Measurements from ENCODE around the gene TYRO3.
A peak's percentile ranks its signal among the peaks of the same experiment; 100 is the strongest.

TYRO3 gene

GRCh38 chr15:41535544-41535943 is 23.5 kb upstream of the TYRO3 start:
- H3K4me3 ChIP-seq (ENCODE audit: control insufficient read depth, low read depth, low read length): no peak overlapping the region
- TF ChIP-seq CTCF (IDR thresholded peaks at IDR 0.05; ENCODE audit: control insufficient read depth, insufficient read depth, low read depth, low read length, missing control alignments): no peak
- no peak for DNase-seq (ENCODE audit: low read depth)

GRCh38 chr15:41536866-41537265 is 22.1 kb upstream of the TYRO3 start:
- no peak for TF ChIP-seq CTCF (IDR thresholded peaks at IDR 0.05; ENCODE audit: control insufficient read depth, insufficient read depth, low read depth, low read length, missing control alignments)
- no peak for DNase-seq (ENCODE audit: low read depth)
- no peak overlapping the region for H3K4me3 ChIP-seq (ENCODE audit: control insufficient read depth, low read depth, low read length)

GRCh38 chr15:41543521-41543870 is 15.5 kb upstream of the TYRO3 start:
- peak overlapping the region; percentile 96 for H3K4me3 ChIP-seq (ENCODE audit: control insufficient read depth, low read depth, low read length)
- no peak for TF ChIP-seq CTCF (IDR thresholded peaks at IDR 0.05; ENCODE audit: control insufficient read depth, insufficient read depth, low read depth, low read length, missing control alignments)
- no peak for DNase-seq (ENCODE audit: low read depth)

- no peak for DNase-seq (ENCODE audit: low read depth)
- H3K4me3 ChIP-seq (ENCODE audit: control insufficient read depth, low read depth, low read length): no peak overlapping the region
- TF ChIP-seq CTCF (IDR thresholded peaks at IDR 0.05; ENCODE audit: control insufficient read depth, insufficient read depth, low read depth, low read length, missing control alignments): no peak
Observed at GRCh38 chr15:41544650-41545015, 14.4 kb upstream of the TYRO3 start.

- no peak for DNase-seq (ENCODE audit: low read depth)
- TF ChIP-seq CTCF (IDR thresholded peaks at IDR 0.05; ENCODE audit: control insufficient read depth, insufficient read depth, low read depth, low read length, missing control alignments): no peak
- no peak overlapping the region for H3K4me3 ChIP-seq (ENCODE audit: control insufficient read depth, low read depth, low read length)
Observed at GRCh38 chr15:41545218-41545617, 13.8 kb upstream of the TYRO3 start.

GRCh38 chr15:41546851-41547786 is 11.9 kb upstream of the TYRO3 start:
- no peak for TF ChIP-seq CTCF (IDR thresholded peaks at IDR 0.05; ENCODE audit: control insufficient read depth, insufficient read depth, low read depth, low read length, missing control alignments)
- no peak overlapping the region for H3K4me3 ChIP-seq (ENCODE audit: control insufficient read depth, low read depth, low read length)
- DNase-seq (ENCODE audit: low read depth): no peak

Measured in AG09309 (cell line).